Neural cell (in vitro differentiated cells): ENCODE results near the gene NAP1L1. TPM values are rescaled to one million over a fixed set of nuclear protein-coding genes. Genes with fewer than 3 reads are reported as not detected.

ENCODE experiments used
- H2AFZ ChIP-seq: fragments of 200-600, 300-800 bp; sonication (generic), shearing (Covaris generic); 2 replicates; pipeline ENCODE4 v1.6.0; 2014; ENCODE audit warnings: low read depth, mild to moderate bottlenecking, antibody characterized with exemption, low read length, moderate library complexity
- H3F3A ChIP-seq: fragments of 200-600 bp; shearing (Covaris generic); 2 replicates; pipeline ENCODE4 v1.6.1; 2016; ENCODE audit warnings: mild to moderate bottlenecking, moderate library complexity, mixed read lengths, antibody characterized with exemption, low read length; ENCODE audit not compliant: insufficient read depth, poor library complexity, severe bottlenecking
- H3K27ac ChIP-seq: fragments of 200-600, 300-800 bp; sonication (generic), shearing (Covaris generic); 2 replicates; pipeline ENCODE4 v1.5.1; 2014; ENCODE audit warnings: mild to moderate bottlenecking, low read length, moderate library complexity
- H3K27me3 ChIP-seq: fragments of 300-800, 200-600 bp; sonication (generic), shearing (Covaris generic); 2 replicates; pipeline ENCODE4 v1.6.0; 2014; ENCODE audit warnings: mild to moderate bottlenecking, low read depth, low read length, moderate library complexity; ENCODE audit not compliant: insufficient read depth
- H3K36me3 ChIP-seq: fragments of 300-800, 200-600 bp; sonication (generic), shearing (Covaris generic); 2 replicates; pipeline ENCODE4 v1.5.1; 2014; ENCODE audit warnings: mild to moderate bottlenecking, antibody characterized with exemption, low read length, moderate library complexity; ENCODE audit not compliant: insufficient read depth
- H3K4me2 ChIP-seq: fragments of 300-800, 200-600 bp; sonication (generic), shearing (Covaris generic); 2 replicates; pipeline ENCODE4 v1.6.0; 2014; ENCODE audit warnings: mild to moderate bottlenecking, low read length
- H3K4me3 ChIP-seq: fragments of 300-800, 200-600 bp; sonication (generic), shearing (Covaris generic); 2 replicates; pipeline ENCODE4 v1.5.1; 2014; ENCODE audit warnings: mild to moderate bottlenecking, low read length, moderate library complexity
- H3K79me2 ChIP-seq: fragments of 200-600 bp; shearing (Covaris generic); replicated peaks from 2 replicates; pipeline ENCODE4 v1.6.0; 2014; ENCODE audit warnings: mild to moderate bottlenecking, low read length, moderate library complexity; ENCODE audit not compliant: insufficient read depth
- H3K9ac ChIP-seq: fragments of 300-800, 200-600 bp; sonication (generic), shearing (Covaris generic); 2 replicates; pipeline ENCODE4 v1.6.1; 2016; ENCODE audit warnings: mild to moderate bottlenecking, low read length, mixed read lengths
- H3K9me2 ChIP-seq: fragments of 200-600 bp; shearing (Covaris generic); 2 replicates; pipeline ENCODE4 v1.6.1; 2016; ENCODE audit warnings: mild to moderate bottlenecking, low read length, mixed read lengths; ENCODE audit not compliant: insufficient read depth
- H3K9me3 ChIP-seq: fragments of 200-600, 300-800 bp; sonication (generic), shearing (Covaris generic); 2 replicates; pipeline ENCODE4 v1.6.1; 2016; ENCODE audit warnings: mild to moderate bottlenecking, mixed run types, low read length, moderate library complexity, mixed read lengths
- H4K20me1 ChIP-seq: fragments of 200-600 bp; shearing (Covaris generic); 2 replicates; pipeline ENCODE4 v1.6.1; 2016; ENCODE audit warnings: mild to moderate bottlenecking, mixed run types; ENCODE audit not compliant: insufficient read depth
- CTCF ChIP-seq: fragments of 450-650 bp; IDR thresholded peaks from 2 replicates; pipeline ENCODE4 v1.5.1; 2014; ENCODE audit warnings: antibody characterized with exemption, mild to moderate bottlenecking, moderate library complexity; ENCODE audit not compliant: poor library complexity, severe bottlenecking
- EP300 ChIP-seq: fragments of 450-650 bp; conservative IDR thresholded peaks from 2 replicates; pipeline ENCODE4 v1.6.1; 2014; ENCODE audit warnings: antibody characterized with exemption, mild to moderate bottlenecking, moderate library complexity; ENCODE audit not compliant: poor library complexity, severe bottlenecking
- EZH2 ChIP-seq: fragments of 200-600, 300-800 bp; shearing (Covaris generic), sonication (generic); IDR thresholded peaks from 2 replicates; pipeline ENCODE4 v1.6.1; 2014; ENCODE audit warnings: antibody characterized with exemption, low read length, borderline replicate concordance, mild to moderate bottlenecking; ENCODE audit not compliant: insufficient read depth, poor library complexity, severe bottlenecking
- MXI1 ChIP-seq: fragments of 450-650 bp; conservative IDR thresholded peaks from 2 replicates; pipeline ENCODE4 v1.6.1; 2014; ENCODE audit warnings: antibody characterized with exemption, mild to moderate bottlenecking; ENCODE audit not compliant: poor library complexity, severe bottlenecking
- POLR2AphosphoS5 ChIP-seq: IDR thresholded peaks from 2 replicates; pipeline ENCODE4 v1.6.1; 2012
- RAD21 ChIP-seq: fragments of 450-650 bp; conservative IDR thresholded peaks from 2 replicates; pipeline ENCODE4 v1.6.1; 2014; ENCODE audit warnings: antibody characterized with exemption, mild to moderate bottlenecking, moderate library complexity
- REST ChIP-seq: IDR thresholded peaks from 2 replicates; pipeline ENCODE4 v1.6.1; 2012; ENCODE audit warnings: borderline replicate concordance
- SMC3 ChIP-seq: fragments of 450-650 bp; conservative IDR thresholded peaks from 2 replicates; pipeline ENCODE4 v1.6.1; 2014; ENCODE audit warnings: antibody characterized with exemption, mild to moderate bottlenecking, moderate library complexity; ENCODE audit not compliant: poor library complexity
- TAF1 ChIP-seq: IDR thresholded peaks from 2 replicates; pipeline ENCODE4 v1.6.1; 2012; ENCODE audit warnings: low read depth
- polyA plus RNA-seq: library from polyadenylated mRNA; depleted of rRNA; stranded (reverse); fragments of >200 nt; gene quantifications from 2 replicates; pipeline ENCODE4 v1.2.3, GENCODE V29; 2014

Gene NAP1L1
- polyA plus RNA-seq, 1 donor from 2014 or later = 359 TPM

- no peak for TF ChIP-seq EP300
- TF ChIP-seq TAF1 = no peak
These were observed 29.6 kb upstream of the NAP1L1 start (continued) for GRCh38 chr12:76113800-76114757.

DNA sequence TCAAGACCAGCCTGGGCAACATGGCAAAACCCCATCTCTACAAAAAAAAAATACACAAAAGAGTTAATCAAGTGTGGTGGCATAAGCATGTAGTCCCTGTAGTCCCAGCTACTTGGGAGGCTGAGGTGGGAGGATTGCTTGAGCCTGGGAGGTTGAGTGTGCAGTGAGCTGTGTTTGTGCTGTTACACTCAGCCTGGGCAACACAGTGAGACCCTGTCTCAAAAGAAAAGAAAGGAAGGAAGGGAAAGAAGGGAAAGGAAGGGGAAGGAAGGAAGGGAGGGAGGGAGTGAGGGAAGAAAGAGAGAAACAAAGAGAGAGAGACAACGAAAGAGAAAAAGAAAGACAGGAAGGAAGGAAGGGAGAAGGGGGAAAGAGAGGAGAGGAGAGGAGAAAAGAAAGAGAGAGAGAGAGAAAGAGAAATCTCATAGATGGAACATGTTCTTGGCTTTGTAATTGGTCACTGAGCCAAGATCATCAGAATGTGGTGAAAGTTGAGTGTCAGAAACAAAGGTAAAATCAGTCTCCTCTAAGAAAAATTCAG lies 26.8 kb upstream of the NAP1L1 start:
- Histone ChIP-seq H2AFZ (no peak overlapping the region), H3K79me2 (no peaks in the 10 kb centered on the region)

More for the DNA sequence above, 26.8 kb upstream of the NAP1L1 start:
- no peak overlapping the region for H3K27ac ChIP-seq
- H3K27me3 ChIP-seq = no peaks in the 10 kb centered on the region
- H3K9me2 ChIP-seq = no peaks in the 10 kb centered on the region
- no peak overlapping the region for H3K4me2 ChIP-seq
- H3F3A ChIP-seq = no peaks in the 10 kb centered on the region
- no peak overlapping the region for H3K4me3 ChIP-seq
- no peaks in the 10 kb centered on the region for H3K9me3 ChIP-seq
- no peak for TF ChIP-seq REST
- no peak for TF ChIP-seq SMC3
- no peak for TF ChIP-seq CTCF
- no peak for TF ChIP-seq TAF1
- TF ChIP-seq POLR2AphosphoS5 = no peak
- no peak for TF ChIP-seq EZH2
- TF ChIP-seq EP300 = no peak
- TF ChIP-seq MXI1 = no peak
- no peak for TF ChIP-seq RAD21
- no peak overlapping the region for H3K9ac ChIP-seq
- no peaks in the 10 kb centered on the region for H4K20me1 ChIP-seq
- no peaks in the 10 kb centered on the region for H3K36me3 ChIP-seq
